Medulla oblongata (tissue), 1 donor: ENCODE data around the gene FRMD4A.

Experiments
- DNase-seq: peaks from one replicate; pipeline ENCODE4 v3.0.0-alpha.2; 2015; ENCODE audit errors: extremely low spot score

Gene FRMD4A

GRCh38 chr10:13820119-13820963 lies 510.4 kb downstream of the FRMD4A start:
- DNase-seq: no peak

GRCh38 chr10:13816195-13816925 lies 514.4 kb downstream of the FRMD4A start:
- DNase-seq: peak; percentile 83

GRCh38 chr10:13815756-13816155 lies 515.0 kb downstream of the FRMD4A start:
- no peak for DNase-seq

GRCh38 chr10:13813550-13813949 lies 517.2 kb downstream of the FRMD4A start:
- no peak for DNase-seq

GRCh38 chr10:13812804-13813203 lies 517.9 kb downstream of the FRMD4A start:
- no peak for DNase-seq

GRCh38 chr10:13810568-13810967 lies 520.2 kb downstream of the FRMD4A start:
- DNase-seq: no peak

- no peak for DNase-seq
Observed at GRCh38 chr10:13809427-13809826, 521.3 kb downstream of the FRMD4A start.

- no peak for DNase-seq
Observed at GRCh38 chr10:13808556-13809391, 522.0 kb downstream of the FRMD4A start.

GRCh38 chr10:13806419-13806818 lies 524.3 kb downstream of the FRMD4A start:
- no peak for DNase-seq

- no peak for DNase-seq
Observed at GRCh38 chr10:13803566-13804554, 526.9 kb downstream of the FRMD4A start.

GRCh38 chr10:13801907-13802288 lies 528.8 kb downstream of the FRMD4A start:
- no peak for DNase-seq

GRCh38 chr10:13801156-13801906 lies 529.4 kb downstream of the FRMD4A start:
- no peak for DNase-seq

GRCh38 chr10:13797164-13797563 lies 533.6 kb downstream of the FRMD4A start:
- DNase-seq: no peak

- DNase-seq: no peak
Observed at GRCh38 chr10:13795653-13796555, 534.8 kb downstream of the FRMD4A start.

GRCh38 chr10:13794992-13795612 lies 535.6 kb downstream of the FRMD4A start:
- DNase-seq: no peak

- peak; percentile 24 for DNase-seq
Observed at GRCh38 chr10:13792006-13792405, 538.7 kb downstream of the FRMD4A start.

GRCh38 chr10:13791483-13791882 lies 539.2 kb downstream of the FRMD4A start:
- DNase-seq: no peak

- no peak for DNase-seq
Observed at GRCh38 chr10:13790196-13790595, 540.5 kb downstream of the FRMD4A start.

- DNase-seq: no peak
Observed at GRCh38 chr10:13789448-13789829, 541.3 kb downstream of the FRMD4A start.
